ENCODE measurements around the gene PNLDC1. TPM values are rescaled to one million over a fixed set of nuclear protein-coding genes. Genes with fewer than 3 reads are reported as not detected.
A peak's percentile ranks its signal among the peaks of the same experiment; 100 is the strongest.
"Not testable (repeated sequence)": the region's sequence is repeated elsewhere in the genome, so short reads cannot be mapped to it uniquely, and the experiment has no call there.

Gene PNLDC1
- total RNA-seq, 2 donors from 2014 or later: 0.54 TPM; not detected in 1

DNA sequence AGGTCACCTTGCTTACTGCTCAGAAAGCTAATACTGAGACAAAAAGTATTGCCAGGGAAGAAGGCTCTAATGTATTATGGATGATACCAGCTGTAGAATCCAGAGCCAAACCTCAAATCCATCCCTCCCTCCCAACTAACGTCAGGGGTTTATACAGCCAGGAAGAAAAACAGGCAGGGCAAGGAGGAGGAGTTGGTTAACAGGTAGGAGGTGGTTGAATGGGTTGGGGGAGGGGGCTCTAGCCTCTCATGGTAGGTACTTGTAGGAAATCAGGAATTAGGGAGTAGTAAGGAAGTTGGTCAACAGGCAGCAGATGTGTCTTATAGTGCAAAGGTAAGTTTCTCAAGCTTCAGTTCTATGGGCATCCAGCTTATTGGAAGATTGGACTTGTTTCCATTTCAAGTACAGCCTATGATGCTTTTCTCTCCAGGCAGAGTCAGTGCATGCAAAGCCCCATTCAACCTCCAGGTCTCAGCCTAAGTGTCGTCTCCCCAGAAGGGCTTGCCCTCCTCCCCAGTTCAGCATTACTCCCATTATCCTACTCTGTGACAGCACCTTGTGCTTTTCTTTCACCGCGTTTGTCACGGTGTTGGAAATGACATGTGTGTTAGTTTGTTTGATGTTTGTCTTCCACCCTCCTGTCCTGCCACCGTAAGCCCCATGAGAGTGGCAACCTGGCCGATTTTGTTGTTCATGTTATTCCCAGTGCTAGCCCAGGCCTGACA lies 38.1 kb downstream of the PNLDC1 start:
- Histone ChIP-seq H3K9me3 (no peaks in the 10 kb centered on the region), H3K36me3 (no peaks in the 10 kb centered on the region), H3K27ac (no peak overlapping the region), H3K4me1 (ENCODE audit: control insufficient read depth in 1 of 2, low read depth in 2 of 2) (peaks cover 8 to 24% of the 10 kb centered on the region in 2 donors), H3K27me3 (replicated peaks; ENCODE audit: insufficient read depth) (no peaks in the 10 kb centered on the region), H3K4me3 (no peak overlapping the region)
- no peak for DNase-seq (ENCODE audit: low spot score)
- no peak for ATAC-seq (ENCODE audit: insufficient number of reproducible peaks, low FRiP score, low read depth)
- TF ChIP-seq, protein P1, sequence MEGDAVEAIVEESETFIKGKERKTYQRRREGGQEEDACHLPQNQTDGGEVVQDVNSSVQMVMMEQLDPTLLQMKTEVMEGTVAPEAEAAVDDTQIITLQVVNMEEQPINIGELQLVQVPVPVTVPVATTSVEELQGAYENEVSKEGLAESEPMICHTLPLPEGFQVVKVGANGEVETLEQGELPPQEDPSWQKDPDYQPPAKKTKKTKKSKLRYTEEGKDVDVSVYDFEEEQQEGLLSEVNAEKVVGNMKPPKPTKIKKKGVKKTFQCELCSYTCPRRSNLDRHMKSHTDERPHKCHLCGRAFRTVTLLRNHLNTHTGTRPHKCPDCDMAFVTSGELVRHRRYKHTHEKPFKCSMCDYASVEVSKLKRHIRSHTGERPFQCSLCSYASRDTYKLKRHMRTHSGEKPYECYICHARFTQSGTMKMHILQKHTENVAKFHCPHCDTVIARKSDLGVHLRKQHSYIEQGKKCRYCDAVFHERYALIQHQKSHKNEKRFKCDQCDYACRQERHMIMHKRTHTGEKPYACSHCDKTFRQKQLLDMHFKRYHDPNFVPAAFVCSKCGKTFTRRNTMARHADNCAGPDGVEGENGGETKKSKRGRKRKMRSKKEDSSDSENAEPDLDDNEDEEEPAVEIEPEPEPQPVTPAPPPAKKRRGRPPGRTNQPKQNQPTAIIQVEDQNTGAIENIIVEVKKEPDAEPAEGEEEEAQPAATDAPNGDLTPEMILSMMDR (IDR thresholded peaks at IDR 0.05): no peak

DNA sequence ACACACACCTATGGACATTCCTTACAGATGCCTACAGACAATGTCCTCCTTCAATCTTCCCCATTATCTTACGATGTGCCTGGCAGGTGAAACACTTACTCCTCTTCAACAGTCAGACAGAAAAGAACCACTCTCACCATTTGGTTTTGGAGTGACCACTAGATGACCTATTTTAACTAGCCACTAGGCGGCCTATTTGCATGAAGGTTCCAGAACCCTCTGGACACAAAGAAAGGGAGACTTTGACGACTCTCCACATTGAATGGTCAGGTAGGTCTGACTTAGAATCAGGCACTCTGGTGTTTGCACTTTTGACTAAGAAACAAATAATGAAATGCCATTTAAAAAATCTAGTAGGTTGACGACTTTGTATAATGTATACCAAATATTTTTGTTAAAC lies 42.0 kb downstream of the PNLDC1 start:
- Histone ChIP-seq H3K27me3 (replicated peaks; ENCODE audit: insufficient read depth) (no peaks in the 10 kb centered on the region), H3K36me3 (no peaks in the 10 kb centered on the region), H3K4me1 (ENCODE audit: control insufficient read depth in 1 of 2, low read depth in 2 of 2) (no peaks in the 10 kb centered on the region), H3K27ac (no peak overlapping the region), H3K9me3 (no peaks in the 10 kb centered on the region), H3K4me3 (no peak overlapping the region)
- no peak for DNase-seq (ENCODE audit: low spot score)
- peak; percentile 48 for ATAC-seq (ENCODE audit: insufficient number of reproducible peaks, low FRiP score, low read depth)
- TF ChIP-seq, protein P1 (IDR thresholded peaks at IDR 0.05): peak; percentile 12

DNA sequence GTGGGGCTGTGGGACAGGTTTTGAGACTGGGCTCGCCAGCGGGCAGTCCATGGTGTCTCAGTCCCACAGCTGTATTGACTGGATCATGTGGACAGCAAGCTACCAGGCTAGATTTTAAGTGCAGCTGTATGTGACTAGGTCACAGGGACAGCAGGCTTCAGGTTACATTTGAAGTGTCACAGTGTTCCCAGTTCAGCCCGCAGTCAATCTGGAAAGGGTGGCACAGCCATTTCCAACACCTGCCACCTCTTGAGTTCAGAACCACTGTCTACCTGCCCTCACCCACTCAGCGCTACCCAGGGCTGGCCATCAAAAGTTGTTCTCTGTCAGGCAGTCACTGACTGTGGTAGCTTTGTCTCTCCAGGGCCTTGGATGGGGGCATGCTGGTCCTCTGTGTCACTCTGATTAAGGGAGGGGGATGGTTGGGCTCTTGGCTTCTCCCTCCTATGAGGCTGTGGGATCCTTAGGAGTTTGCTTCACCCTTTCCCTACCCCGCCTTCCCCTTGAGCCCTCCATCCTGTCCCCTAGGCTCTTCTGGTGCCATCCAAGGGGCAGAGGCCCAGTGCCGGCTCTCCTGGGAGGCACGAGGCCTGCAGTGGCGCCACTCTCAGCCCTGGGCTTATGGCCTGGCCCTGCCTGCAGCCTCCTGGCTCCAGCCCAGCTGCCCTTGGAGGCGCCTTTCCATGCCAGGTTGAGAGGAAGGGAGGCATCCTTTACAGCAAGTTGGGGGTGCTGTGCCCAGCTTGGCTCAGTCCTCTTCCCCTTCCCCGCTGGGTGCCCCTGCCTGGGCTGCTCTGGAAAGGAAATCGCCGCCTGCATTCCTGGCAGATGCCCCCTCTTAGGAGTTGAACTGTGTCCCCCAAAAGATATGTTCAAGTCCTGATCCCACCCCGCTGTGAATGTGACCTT lies 44.9 kb downstream of the PNLDC1 start:
- no peaks in the 10 kb centered on the region for H3K9me3 ChIP-seq
- no peaks in the 10 kb centered on the region for H3K27me3 ChIP-seq (replicated peaks; ENCODE audit: insufficient read depth)
- ATAC-seq (ENCODE audit: insufficient number of reproducible peaks, low FRiP score, low read depth): no peak
- no peaks in the 10 kb centered on the region for H3K36me3 ChIP-seq
- DNase-seq (ENCODE audit: low spot score): no peak
- H3K4me1 ChIP-seq (ENCODE audit: control insufficient read depth in 1 of 2, low read depth in 2 of 2): no peaks in the 10 kb centered on the region
- no peak overlapping the region for H3K27ac ChIP-seq
- TF ChIP-seq, protein P1 (IDR thresholded peaks at IDR 0.05): no peak
- no peak overlapping the region for H3K4me3 ChIP-seq

DNA sequence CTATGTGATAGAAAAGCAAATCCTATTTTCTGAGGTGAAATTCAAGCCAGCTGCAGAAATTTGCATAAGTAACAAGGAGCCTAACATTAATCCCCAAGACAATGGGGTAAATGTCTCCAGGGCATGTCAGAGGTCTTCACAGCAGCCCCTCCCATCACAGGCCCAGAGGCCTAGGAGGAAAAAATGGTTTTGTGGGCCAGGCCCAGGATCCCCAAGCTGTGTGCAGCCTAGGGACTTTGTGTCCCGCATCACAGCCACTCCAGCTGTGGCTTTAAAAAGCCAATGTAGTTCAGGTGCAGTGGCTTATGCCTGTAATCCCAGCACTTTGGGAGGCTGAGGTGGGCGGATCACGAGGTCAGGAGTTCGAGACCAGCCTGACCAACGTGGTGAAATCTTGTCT lies 48.5 kb downstream of the PNLDC1 start:
- H3K4me1 ChIP-seq (ENCODE audit: control insufficient read depth in 1 of 2, low read depth in 2 of 2): peaks cover 3 to 18% of the 10 kb centered on the region in 2 donors
- H3K27me3 ChIP-seq (replicated peaks; ENCODE audit: insufficient read depth); DNase-seq (ENCODE audit: low spot score); ATAC-seq (ENCODE audit: insufficient number of reproducible peaks, low FRiP score, low read depth); H3K9me3 ChIP-seq; H3K4me3 ChIP-seq; H3K36me3 ChIP-seq; H3K27ac ChIP-seq: not testable (repeated sequence)

DNA sequence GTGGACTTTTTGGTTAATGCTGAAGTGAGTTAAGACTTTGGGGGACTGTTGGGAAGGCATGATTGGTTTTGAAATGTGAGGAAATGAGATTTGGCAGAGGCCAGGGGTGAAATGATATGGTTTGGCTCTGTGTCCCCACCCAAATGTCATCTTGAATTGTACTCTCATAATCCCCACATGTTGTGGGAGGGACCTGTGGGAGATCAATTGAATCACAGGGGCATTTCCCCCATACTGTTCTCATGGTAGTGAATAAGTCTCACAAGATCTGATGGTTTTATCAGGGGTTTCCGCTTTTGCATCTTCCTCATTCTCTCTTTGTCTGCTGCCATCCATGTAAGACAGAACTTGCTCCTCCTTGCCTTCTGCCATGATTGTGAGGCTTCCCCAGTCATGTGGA lies 49.8 kb downstream of the PNLDC1 start:
- not testable (repeated sequence) for H3K4me3 ChIP-seq; H3K27ac ChIP-seq; H3K9me3 ChIP-seq; DNase-seq (ENCODE audit: low spot score); ATAC-seq (ENCODE audit: insufficient number of reproducible peaks, low FRiP score, low read depth); H3K27me3 ChIP-seq (replicated peaks; ENCODE audit: insufficient read depth); H3K36me3 ChIP-seq
- H3K4me1 ChIP-seq (ENCODE audit: control insufficient read depth in 1 of 2, low read depth in 2 of 2): peaks cover 6 to 29% of the 10 kb centered on the region in 2 donors

DNA sequence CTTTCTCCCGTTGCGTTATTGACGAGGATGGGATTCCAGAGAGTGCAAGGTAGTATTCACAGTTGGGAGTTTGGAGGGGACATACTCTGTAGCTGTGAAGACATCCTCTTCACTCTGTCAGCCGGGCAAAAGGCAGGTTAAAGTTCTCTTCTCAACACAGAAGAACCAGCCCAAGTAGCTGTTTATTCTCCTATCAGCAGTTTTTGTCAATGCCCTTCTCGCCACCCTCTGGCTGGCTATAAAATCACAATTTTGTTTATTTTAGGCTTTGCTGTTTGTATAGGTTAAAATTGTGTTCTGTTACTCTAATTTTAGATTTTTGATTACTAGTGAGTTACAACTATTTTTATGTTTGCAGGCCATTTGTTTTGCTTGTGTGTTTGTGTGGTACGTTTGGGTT lies 52.8 kb downstream of the PNLDC1 start:
- H3K9me3 ChIP-seq: no peaks in the 10 kb centered on the region
- no peaks in the 10 kb centered on the region for H3K36me3 ChIP-seq
- no peak overlapping the region for H3K4me3 ChIP-seq
- ATAC-seq (ENCODE audit: insufficient number of reproducible peaks, low FRiP score, low read depth) (no peak), DNase-seq (ENCODE audit: low spot score) (no peak)
- H3K4me1 ChIP-seq (ENCODE audit: control insufficient read depth in 1 of 2, low read depth in 2 of 2): peaks cover 6 to 29% of the 10 kb centered on the region in 2 donors
- TF ChIP-seq, protein P1 (IDR thresholded peaks at IDR 0.05): no peak
- H3K27ac ChIP-seq: no peak overlapping the region
- no peaks in the 10 kb centered on the region for H3K27me3 ChIP-seq (replicated peaks; ENCODE audit: insufficient read depth)

All from thoracic aorta (tissue), 2 donors.